VCaP (cell line): ENCODE measurements around the gene SLC49A3.
A peak's percentile ranks its signal among the peaks of the same experiment; 100 is the strongest.

Experiments
- H3K27ac ChIP-seq: fragments of 450-650 bp; 2 replicates; pipeline ENCODE4 v1.5.1; 2017
- TF ChIP-seq, protein P1 (sequence below): fragments of 450-650 bp; conservative IDR thresholded peaks from 2 replicates; pipeline ENCODE4 v1.5.1; 2017; ENCODE audit warnings: mild to moderate bottlenecking, moderate library complexity

Gene SLC49A3

DNA sequence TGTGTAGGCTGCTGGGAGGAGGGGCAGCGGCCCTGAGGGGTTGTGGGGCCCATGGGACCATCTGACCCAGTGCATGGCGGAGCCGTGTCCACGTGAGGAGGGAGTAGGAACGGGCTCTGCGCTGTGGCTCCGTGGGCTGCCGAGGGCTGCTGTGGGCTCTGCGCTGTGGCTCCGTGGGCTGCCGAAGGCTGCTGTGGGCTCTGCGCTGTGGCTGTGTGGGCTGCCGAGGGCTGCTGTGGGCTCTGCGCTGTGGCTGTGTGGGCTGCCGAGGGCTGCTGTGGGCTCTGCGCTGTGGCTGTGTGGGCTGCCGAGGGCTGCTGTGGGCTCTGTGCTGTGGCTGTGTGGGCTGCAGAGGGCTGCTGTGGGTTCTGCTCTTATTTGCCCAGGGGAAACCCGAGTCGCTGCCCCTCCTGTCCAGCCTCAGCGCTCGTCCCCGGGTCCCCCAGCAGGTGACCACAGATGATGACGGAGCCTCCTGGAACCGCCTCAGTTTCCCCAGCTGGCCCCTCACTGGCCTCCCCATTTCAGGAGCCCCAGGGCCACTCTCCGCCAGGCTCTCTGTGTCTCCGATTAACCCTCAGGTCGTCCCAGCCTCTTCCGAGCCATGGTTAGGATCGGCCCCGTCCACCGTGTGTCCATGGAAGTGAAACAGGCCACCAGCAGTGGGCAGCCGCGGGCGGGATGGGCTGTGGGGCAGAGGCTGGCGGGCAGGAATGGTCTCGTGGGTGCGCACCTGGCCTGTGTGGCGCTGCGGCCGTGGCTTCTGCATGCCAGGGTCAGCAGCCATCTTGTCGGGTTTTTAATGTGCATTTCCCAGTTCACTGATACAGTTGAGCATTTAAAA is 36.7 kb upstream of the SLC49A3 start:
- peak overlapping the region; percentile 33 for H3K27ac ChIP-seq

DNA sequence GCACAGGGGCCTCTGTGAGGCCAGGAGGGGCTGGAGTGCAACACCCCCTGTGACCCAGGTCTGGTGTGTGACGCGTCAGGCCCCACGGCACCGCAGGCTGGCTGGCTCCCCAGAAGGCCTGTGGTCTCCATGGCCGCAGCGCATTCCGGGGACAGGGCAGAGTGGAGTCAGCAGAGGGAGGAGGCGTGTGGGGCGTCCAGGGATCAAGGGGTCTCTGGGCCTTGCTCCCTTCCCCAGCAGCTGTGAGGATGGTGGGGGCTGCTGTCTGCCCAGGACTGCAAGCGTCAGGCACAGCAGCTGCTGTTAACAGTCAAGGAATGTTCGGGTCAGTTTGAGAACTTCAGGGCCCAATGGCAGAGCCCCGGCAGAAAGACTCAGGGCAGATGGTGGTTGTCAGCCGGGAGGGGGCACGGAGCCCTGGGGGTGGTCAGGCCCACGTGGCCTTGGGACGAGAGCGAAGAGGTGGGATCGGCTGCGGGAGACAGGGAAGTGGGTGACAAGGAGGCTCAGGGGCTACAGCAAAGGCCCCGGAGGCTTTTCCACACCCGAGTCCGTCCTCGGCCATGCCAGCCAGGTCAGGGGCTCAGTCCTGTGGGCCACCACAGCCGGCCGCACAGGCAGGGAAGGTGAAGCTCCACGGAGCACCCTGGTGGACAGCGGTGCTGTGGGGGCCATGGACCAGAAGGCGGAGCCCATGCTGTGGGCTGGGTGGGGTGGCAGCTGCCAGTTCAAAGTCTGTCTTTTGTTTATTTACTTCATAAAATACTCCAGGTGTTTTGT is 35.0 kb upstream of the SLC49A3 start:
- H3K27ac ChIP-seq = no peak overlapping the region
- TF ChIP-seq, protein P1, sequence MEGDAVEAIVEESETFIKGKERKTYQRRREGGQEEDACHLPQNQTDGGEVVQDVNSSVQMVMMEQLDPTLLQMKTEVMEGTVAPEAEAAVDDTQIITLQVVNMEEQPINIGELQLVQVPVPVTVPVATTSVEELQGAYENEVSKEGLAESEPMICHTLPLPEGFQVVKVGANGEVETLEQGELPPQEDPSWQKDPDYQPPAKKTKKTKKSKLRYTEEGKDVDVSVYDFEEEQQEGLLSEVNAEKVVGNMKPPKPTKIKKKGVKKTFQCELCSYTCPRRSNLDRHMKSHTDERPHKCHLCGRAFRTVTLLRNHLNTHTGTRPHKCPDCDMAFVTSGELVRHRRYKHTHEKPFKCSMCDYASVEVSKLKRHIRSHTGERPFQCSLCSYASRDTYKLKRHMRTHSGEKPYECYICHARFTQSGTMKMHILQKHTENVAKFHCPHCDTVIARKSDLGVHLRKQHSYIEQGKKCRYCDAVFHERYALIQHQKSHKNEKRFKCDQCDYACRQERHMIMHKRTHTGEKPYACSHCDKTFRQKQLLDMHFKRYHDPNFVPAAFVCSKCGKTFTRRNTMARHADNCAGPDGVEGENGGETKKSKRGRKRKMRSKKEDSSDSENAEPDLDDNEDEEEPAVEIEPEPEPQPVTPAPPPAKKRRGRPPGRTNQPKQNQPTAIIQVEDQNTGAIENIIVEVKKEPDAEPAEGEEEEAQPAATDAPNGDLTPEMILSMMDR = no peak

More for the DNA sequence above, 36.7 kb upstream of the SLC49A3 start:
- TF ChIP-seq, protein P1 = no peak

DNA sequence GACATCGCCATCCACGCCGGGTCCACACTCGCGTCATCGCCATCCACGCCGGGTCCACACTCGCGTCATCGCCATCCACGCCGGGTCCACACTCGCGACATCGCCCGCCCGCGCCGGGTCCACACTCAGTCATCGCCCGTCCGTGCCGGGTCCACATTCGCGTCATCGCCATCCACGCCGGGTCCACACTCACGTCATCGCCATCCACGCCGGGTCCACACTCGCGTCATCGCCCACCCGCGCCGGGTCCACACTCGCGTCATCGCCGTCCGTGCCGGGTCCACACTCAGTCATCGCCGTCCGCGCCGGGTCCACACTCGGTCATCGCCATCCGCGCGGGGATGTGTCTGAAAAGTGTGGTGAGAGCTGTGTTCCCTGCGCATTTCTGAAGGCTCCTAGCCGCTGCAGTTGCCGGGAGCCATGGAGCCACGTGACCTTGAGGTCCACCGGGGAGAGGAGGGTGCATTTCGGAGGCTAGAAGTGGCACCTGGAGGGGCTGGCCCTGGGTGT is 34.0 kb upstream of the SLC49A3 start:
- TF ChIP-seq, protein P1 = no peak
- no peak overlapping the region for H3K27ac ChIP-seq

DNA sequence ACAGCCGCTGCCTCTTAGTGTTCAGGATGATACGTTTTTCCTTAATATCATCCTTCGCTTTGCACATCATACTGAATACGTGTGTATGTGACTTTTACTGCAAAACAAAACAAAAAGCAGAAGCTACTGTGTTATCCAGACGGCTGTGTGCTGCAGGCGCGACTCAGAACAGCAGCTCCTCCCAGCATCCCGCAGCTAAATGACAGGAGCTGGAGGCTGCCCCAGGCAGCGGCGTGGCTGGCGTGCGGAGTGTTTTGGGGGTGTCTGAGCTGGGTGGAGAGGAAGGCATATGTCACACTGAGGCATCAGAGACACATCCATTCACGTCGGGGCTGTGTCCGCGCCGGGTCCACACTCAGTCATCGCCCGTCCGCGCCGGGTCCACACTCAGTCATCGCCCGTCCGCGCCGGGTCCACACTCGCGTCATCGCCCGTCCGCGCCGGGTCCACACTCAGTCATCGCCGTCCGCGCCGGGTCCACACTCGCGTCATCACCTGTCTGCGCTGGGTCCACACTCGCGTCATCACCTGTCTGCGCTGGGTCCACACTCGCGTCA is 33.3 kb upstream of the SLC49A3 start:
- no peak overlapping the region for H3K27ac ChIP-seq
- TF ChIP-seq, protein P1 = no peak

DNA sequence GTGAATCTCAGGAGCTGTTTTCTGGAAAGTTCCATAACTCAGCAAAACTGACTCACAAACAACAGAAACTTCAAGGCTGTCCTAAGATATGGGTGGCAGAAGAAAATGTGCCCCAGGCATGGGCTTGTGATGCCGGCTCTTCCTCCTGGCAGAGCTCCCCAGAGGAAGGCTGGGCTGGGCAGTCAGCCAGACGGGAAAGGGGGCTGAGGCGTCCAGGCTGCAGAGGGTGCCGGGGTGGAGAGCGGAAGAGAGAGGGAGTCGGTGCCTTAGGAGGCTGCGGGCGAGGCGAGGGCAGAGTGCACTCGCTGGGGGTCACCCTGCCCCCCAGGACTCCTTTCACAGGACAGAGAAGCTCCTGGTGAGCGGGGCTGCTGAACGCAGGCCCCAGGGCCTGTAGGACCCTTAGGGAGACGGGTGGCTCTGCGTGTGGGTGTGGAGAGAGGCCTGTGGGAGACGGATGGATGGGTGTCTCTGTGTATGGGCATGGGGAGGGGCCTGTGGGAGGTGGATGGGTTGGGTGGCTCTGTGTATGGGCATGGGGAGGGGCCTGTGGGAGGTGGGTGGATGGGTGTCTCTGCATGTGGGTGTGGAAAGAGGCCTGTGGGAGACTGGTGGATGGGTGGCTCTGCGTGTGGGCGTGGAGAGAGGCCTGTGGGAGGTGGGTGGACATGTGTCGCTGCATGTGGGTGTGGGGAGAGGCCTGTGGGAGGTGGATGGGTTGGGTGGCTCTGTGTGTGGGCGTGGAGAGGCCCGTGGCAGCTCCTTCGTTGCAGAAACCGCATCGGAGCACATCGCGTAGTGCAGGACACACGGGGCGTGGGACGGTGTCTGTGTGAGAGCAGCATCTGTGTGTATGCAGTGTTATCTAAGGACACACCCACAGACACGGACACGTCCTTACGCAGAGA is 32.6 kb upstream of the SLC49A3 start:
- TF ChIP-seq, protein P1 = no peak
- no peak overlapping the region for H3K27ac ChIP-seq

DNA sequence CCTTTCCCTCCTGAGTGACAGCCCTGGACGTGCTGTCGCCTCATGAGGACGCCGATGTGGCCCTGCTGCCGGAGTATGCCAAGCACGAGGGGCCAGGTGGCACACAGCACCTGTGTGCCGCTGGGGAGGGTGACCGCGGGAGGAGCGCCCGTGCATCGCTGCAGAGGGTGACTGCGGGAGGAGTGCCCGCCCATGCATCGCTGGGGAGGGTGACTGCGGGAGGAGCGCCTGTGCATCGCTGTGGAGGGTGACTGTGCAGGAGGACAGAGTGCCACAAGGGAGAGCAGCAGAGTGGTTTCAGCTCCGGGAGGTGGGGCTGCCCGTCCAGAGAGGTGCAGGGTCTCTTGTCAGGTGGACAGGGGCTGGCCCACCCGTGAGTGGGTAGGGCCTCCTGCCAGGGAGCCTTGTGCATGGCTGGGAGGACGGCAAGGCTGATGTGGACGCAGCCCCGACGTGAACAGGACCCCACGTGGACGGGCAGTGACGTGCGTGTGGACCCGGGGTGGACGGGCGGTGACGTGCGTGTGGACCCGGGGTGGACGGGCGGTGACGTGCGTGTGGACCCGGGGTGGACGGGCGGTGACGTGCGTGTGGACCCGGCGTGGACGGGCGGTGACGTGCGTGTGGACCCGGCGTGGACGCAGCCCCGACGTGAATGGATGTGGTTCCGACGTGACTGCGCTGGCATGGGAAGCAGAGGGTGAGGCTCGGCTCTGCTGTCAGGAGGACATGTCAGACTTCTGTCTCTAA is 31.3 kb upstream of the SLC49A3 start:
- TF ChIP-seq, protein P1 = no peak
- H3K27ac ChIP-seq = no peak overlapping the region
